Measurements from ENCODE around the gene STX16.

Gene STX16

GRCh38 chr20:58701431-58702160, 50.5 kb downstream of the STX16 start:
- Histone ChIP-seq H3K4me3 (ENCODE audit: low read depth, low read length, poor library complexity, severe bottlenecking) (no peak overlapping the region), H3K9me3 (ENCODE audit: low read length) (no peaks in the 10 kb centered on the region), H3K4me2 (ENCODE audit: low read length) (no peak overlapping the region), H3K9ac (ENCODE audit: low read length) (no peak overlapping the region), H3K36me3 (ENCODE audit: insufficient read depth, low read length) (peaks cover 17% of the 10 kb centered on the region; the same call in 1 of the 2 replicates), H3K79me2 (ENCODE audit: insufficient read depth, low read length) (no peaks in the 10 kb centered on the region), H3K9me2 (ENCODE audit: low read depth, low read length) (no peaks in the 10 kb centered on the region), H2AFZ (ENCODE audit: low read length) (no peak overlapping the region), H4K20me1 (ENCODE audit: insufficient read depth, low read length) (no peaks in the 10 kb centered on the region), H3K27me3 (ENCODE audit: insufficient read depth, low read length) (no peaks in the 10 kb centered on the region), H3K27ac (ENCODE audit: low read depth, low read length, poor library complexity, severe bottlenecking) (no peak overlapping the region), H3K4me1 (ENCODE audit: insufficient read depth, low read length, severe bottlenecking) (no peaks in the 10 kb centered on the region), H3F3A (ENCODE audit: insufficient read depth, low read length) (no peaks in the 10 kb centered on the region)
- TF ChIP-seq EZH2 (IDR thresholded peaks at IDR 0.05; ENCODE audit: borderline replicate concordance, low read length) (no peak), CTCF (IDR thresholded peaks at IDR 0.05; ENCODE audit: low read length) (no peak)

GRCh38 chr20:58702161-58702510, 51.1 kb downstream of the STX16 start:
- TF ChIP-seq EZH2 (IDR thresholded peaks at IDR 0.05; ENCODE audit: borderline replicate concordance, low read length) (no peak), CTCF (IDR thresholded peaks at IDR 0.05; ENCODE audit: low read length) (no peak)
- Histone ChIP-seq H3K27ac (ENCODE audit: low read depth, low read length, poor library complexity, severe bottlenecking) (no peak overlapping the region), H4K20me1 (ENCODE audit: insufficient read depth, low read length) (no peaks in the 10 kb centered on the region), H3F3A (ENCODE audit: insufficient read depth, low read length) (no peaks in the 10 kb centered on the region), H3K27me3 (ENCODE audit: insufficient read depth, low read length) (no peaks in the 10 kb centered on the region), H3K4me2 (ENCODE audit: low read length) (no peak overlapping the region), H3K36me3 (ENCODE audit: insufficient read depth, low read length) (peaks cover 17% of the 10 kb centered on the region; the same call in 1 of the 2 replicates), H3K79me2 (ENCODE audit: insufficient read depth, low read length) (no peaks in the 10 kb centered on the region), H3K9me2 (ENCODE audit: low read depth, low read length) (no peaks in the 10 kb centered on the region), H2AFZ (ENCODE audit: low read length) (no peak overlapping the region), H3K9me3 (ENCODE audit: low read length) (no peaks in the 10 kb centered on the region), H3K4me3 (ENCODE audit: low read depth, low read length, poor library complexity, severe bottlenecking) (no peak overlapping the region), H3K4me1 (ENCODE audit: insufficient read depth, low read length, severe bottlenecking) (no peaks in the 10 kb centered on the region), H3K9ac (ENCODE audit: low read length) (no peak overlapping the region)

- no peak overlapping the region for H2AFZ ChIP-seq (ENCODE audit: low read length)
- no peaks in the 10 kb centered on the region for H3K9me3 ChIP-seq (ENCODE audit: low read length)
- H3K4me1 ChIP-seq (ENCODE audit: insufficient read depth, low read length, severe bottlenecking), result no peaks in the 10 kb centered on the region
- no peak overlapping the region for H3K9ac ChIP-seq (ENCODE audit: low read length)
- H3K4me3 ChIP-seq (ENCODE audit: low read depth, low read length, poor library complexity, severe bottlenecking), result no peak overlapping the region
- H3K27ac ChIP-seq (ENCODE audit: low read depth, low read length, poor library complexity, severe bottlenecking), result no peak overlapping the region
- no peak overlapping the region for H3K4me2 ChIP-seq (ENCODE audit: low read length)
- H3K79me2 ChIP-seq (ENCODE audit: insufficient read depth, low read length), result no peaks in the 10 kb centered on the region
- H3K9me2 ChIP-seq (ENCODE audit: low read depth, low read length), result no peaks in the 10 kb centered on the region
- H3K36me3 ChIP-seq (ENCODE audit: insufficient read depth, low read length), result peaks cover 17% of the 10 kb centered on the region; the same call in 1 of the 2 replicates
- H4K20me1 ChIP-seq (ENCODE audit: insufficient read depth, low read length), result no peaks in the 10 kb centered on the region
- TF ChIP-seq CTCF (IDR thresholded peaks at IDR 0.05; ENCODE audit: low read length), result peak; percentile 45
- no peak for TF ChIP-seq EZH2 (IDR thresholded peaks at IDR 0.05; ENCODE audit: borderline replicate concordance, low read length)
- no peaks in the 10 kb centered on the region for H3K27me3 ChIP-seq (ENCODE audit: insufficient read depth, low read length)
- H3F3A ChIP-seq (ENCODE audit: insufficient read depth, low read length), result no peaks in the 10 kb centered on the region
These were observed 52.0 kb downstream of the STX16 start for GRCh38 chr20:58702859-58703648.
